Aorta (tissue), 5 donors: ENCODE data around the gene TRIM41. TPM values are rescaled to one million over a fixed set of nuclear protein-coding genes. Genes with fewer than 3 reads are reported as not detected.

Experiments used
- ATAC-seq: fragments of 200-7000 bp; cut with Tn5 transposase; one replicate; pipeline ENCODE4 v1.9.1; 2022; ENCODE audit warnings: moderate library complexity; ENCODE audit not compliant: low FRiP score
- DNase-seq, 2 donors: peaks; one replicate each; pipeline ENCODE4 v3.0.0-alpha.2; 2020
- H3K27ac ChIP-seq, 2 donors: one replicate each; pipeline ENCODE4 v1.5.1; 2013; ENCODE audit warnings: low read length in 2 of 2, mild to moderate bottlenecking in 2 of 2, moderate library complexity in 2 of 2, control low read depth in 1 of 2, inconsistent platforms in 1 of 2, low read depth in 1 of 2
- H3K27me3 ChIP-seq, 2 donors: one replicate each; pipeline ENCODE4 v1.6.1; 2013; ENCODE audit warnings: control low read depth in 1 of 2, low read length in 1 of 2, mild to moderate bottlenecking in 1 of 2, moderate library complexity in 1 of 2; ENCODE audit not compliant: insufficient read depth in 2 of 2, control insufficient read depth in 1 of 2
- H3K36me3 ChIP-seq, 2 donors: one replicate each; pipeline ENCODE4 v1.6.1; 2013; ENCODE audit warnings: control low read depth in 1 of 2, low read length in 1 of 2, mild to moderate bottlenecking in 1 of 2; ENCODE audit not compliant: insufficient read depth in 2 of 2, control insufficient read depth in 1 of 2
- H3K4me1 ChIP-seq, 2 donors: one replicate each; pipeline ENCODE4 v1.6.1; 2013; ENCODE audit warnings: low read length in 2 of 2, control low read depth in 1 of 2, mild to moderate bottlenecking in 1 of 2, moderate library complexity in 1 of 2; ENCODE audit not compliant: insufficient read depth in 2 of 2, control insufficient read depth in 1 of 2
- H3K4me3 ChIP-seq, 2 donors: one replicate each; pipeline ENCODE4 v1.5.1; 2013; ENCODE audit warnings: low read length in 2 of 2, control low read depth in 1 of 2, mild to moderate bottlenecking in 1 of 2
- H3K9me3 ChIP-seq: one replicate; pipeline ENCODE4 v1.6.1; 2013; ENCODE audit warnings: mild to moderate bottlenecking, low read length; ENCODE audit not compliant: control insufficient read depth
- WGBS, 2 donors: extraction: QIAGEN DNeasy Blood & Tissue Kit; methylation state at CpG; one replicate each; pipeline ENCODE4 v1.1.7; 2013; 5-methylcytosine and 5-hydroxymethylcytosine counted together
- intact Hi-C, 2 donors: fragments of 100-400 bp; cut with DNase I; formaldehyde crosslinking; loops; one replicate each; pipeline versions ENCODE4 v1.14.2 to v1.15.0; 2022
- polyA plus RNA-seq, 2 donors: library from polyadenylated mRNA; stranded (reverse); fragments of 200-250 nt; gene quantifications; one replicate each; pipeline ENCODE4 v1.2.3, GENCODE V29; 2013
- total RNA-seq, 2 donors: library from RNA; stranded (reverse); fragmentation: NEBNext Ultra II Directional; extraction: Animal tissue kit (Norgen Biotek cat#: 25700); gene quantifications; one replicate each; pipeline ENCODE4 v1.2.1, GENCODE V29; 2021
- donor health status: healthy with polysubstance abuse.
- donor health status: Bipolar disorder and iron deficiency.
- donor health status: DM: no; HTN: no; CAD: no.
- donor health status: DM: no; HTN: no; CAD: no.
- donor health status: DM: yes; HTN: yes; CAD: no.

Gene TRIM41
- total and polyA plus RNA-seq, 4 donors = 15.2 to 22.2 (median 18.5) TPM

DNA sequence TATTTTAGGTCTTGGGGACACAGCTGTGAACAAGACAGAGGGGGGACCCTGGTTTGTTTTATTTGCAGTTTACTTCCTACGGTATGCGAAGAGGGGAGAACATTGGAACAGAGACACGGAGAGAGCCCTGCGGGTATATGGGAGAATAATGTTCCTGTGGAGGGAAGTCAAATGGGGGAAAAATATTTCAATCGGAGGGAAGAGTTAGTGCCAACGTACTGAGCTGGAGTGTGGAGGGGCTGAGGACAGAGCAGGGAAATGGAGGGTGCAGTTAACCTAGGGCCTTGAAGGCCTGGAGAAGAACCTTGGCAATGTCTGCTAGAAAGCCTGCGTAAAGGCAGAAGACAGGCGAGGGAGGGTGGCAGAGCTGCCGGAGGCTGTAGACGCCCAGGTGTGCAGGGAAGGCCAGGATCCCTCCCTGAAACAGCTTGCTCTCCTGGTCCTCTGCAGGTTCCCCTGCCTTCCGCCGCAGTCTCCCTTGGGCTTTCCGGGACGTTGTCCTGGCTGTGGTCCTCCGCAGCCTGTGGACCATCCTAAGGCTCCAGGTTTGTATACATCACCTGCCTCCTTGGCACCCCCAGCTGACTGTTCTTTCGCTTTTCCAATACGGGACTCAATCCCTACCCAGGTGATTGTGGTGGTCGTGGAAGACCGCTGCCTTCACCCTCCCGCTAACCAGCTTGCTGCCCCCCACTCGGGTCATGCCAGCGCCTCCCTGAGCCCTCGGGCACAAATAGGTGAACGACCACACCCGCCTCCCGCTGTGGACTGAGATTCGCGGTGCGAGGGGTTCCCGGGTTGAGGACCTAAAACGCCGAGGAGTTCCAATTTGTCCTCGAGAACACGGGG lies 22.6 kb downstream of the TRIM41 start:
- peaks cover 0 to 4% of the 10 kb centered on the region in 2 donors for H3K36me3 ChIP-seq
- ATAC-seq (no peak), DNase-seq (peak in 1 of 2 donors; percentile 62)
- intact Hi-C loops = loop anchor here in 1 of 2 donors (10.0 kb wide), 1 partner anchor 441 kb away; the partner anchor contains the start of gene MGAT1
- H3K27ac ChIP-seq = peak overlapping the region; percentile 5 to 98
- H3K9me3 ChIP-seq = no peaks in the 10 kb centered on the region
- peak overlapping the region; percentile 22 to 73 for H3K4me3 ChIP-seq
- no peaks in the 10 kb centered on the region for H3K27me3 ChIP-seq
- peaks cover 0 to 2% of the 10 kb centered on the region in 2 donors for H3K4me1 ChIP-seq
- 24 to 27% methylated on average over 32 to 34 of the region's 34 CpGs for WGBS, 2 donors

DNA sequence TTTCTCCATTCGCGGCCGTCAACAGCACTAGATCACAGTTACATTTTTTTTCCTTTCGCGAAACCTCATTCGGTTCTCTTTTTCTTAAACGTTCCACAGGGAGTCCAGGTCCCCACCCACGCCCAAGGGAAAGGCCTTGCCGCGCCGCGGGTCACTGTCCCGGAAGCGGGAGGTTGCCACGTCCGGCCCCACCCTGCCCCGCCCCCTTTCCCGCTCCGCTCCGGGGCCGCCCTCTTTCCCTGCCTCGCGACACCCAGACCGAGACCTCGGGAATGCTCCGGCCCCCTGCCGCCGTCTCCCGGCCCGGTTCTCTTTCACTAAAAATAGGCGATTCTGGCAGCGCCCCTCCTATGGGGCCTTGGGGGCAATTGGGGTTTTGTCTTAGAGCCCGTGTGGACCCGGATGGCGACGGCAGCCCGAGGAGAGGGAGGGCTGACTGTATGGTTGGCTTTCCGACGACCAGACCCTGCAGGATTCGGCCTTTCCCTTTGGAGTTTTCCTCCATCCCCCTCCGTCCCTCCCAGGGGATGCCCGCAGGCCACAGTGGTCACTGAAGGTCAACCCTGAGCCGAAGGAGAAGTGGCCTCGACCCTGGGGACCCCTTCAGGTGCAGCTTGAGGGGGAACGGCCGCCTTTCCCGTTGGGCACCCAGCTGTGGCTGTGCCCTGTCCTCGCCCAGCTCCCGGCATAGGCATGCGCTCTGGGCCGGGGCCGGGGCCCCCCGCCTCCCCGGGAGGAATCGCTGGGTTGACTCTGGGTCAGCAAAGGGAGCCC lies 23.4 kb downstream of the TRIM41 start:
- H3K4me1 ChIP-seq = peaks cover 0 to 2% of the 10 kb centered on the region in 2 donors
- H3K27me3 ChIP-seq = no peaks in the 10 kb centered on the region
- intact Hi-C loops = loop anchor here in 1 of 2 donors (10.0 kb wide), 1 partner anchor 442 kb away; the partner anchor contains the start of gene MGAT1
- 0% methylated on average over 53 to 55 of the region's 55 CpGs for WGBS, 2 donors
- ATAC-seq = peak; percentile 91
- peak overlapping the region; percentile 67 to 73 for H3K4me3 ChIP-seq
- H3K36me3 ChIP-seq = peaks cover 0 to 3% of the 10 kb centered on the region in 2 donors
- H3K9me3 ChIP-seq = no peaks in the 10 kb centered on the region
- DNase-seq = peak; percentile 94 to 97
- peak overlapping the region; percentile 51 to 98 for H3K27ac ChIP-seq

DNA sequence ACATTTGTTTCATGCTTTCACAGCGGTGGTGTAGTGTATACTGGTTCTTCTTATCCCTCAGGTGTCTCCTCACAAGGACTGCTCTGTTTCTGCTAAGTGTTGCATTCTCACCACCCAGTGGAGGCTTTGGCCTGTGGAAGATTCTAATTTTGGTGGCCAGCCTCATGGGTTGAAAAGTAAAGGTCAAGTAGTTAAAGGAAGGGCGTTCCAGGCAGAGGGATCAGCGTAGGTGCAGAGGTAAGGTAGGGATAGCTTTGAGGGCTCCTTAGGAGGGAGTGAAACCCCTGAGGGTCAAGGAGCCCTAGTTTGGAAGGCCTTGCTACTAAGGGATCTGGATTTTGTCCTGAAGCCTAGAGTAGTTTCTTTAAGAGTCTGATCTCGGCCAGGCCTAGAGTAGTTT lies 25.2 kb downstream of the TRIM41 start:
- DNase-seq (no peak), ATAC-seq (no peak)
- 58 to 62% methylated on average over 4 of the region's 4 CpGs for WGBS, 2 donors
- intact Hi-C loops = loop anchor here in 1 of 2 donors (10.0 kb wide), 1 partner anchor 443 kb away; the partner anchor contains the start of gene MGAT1
- Histone ChIP-seq H3K36me3 (peaks cover 0 to 1% of the 10 kb centered on the region in 2 donors), H3K27me3 (no peaks in the 10 kb centered on the region), H3K9me3 (no peaks in the 10 kb centered on the region), H3K4me3 (peak overlapping the region; percentile 16 to 36), H3K27ac (no peak overlapping the region), H3K4me1 (peaks cover 1 to 2% of the 10 kb centered on the region in 2 donors)

DNA sequence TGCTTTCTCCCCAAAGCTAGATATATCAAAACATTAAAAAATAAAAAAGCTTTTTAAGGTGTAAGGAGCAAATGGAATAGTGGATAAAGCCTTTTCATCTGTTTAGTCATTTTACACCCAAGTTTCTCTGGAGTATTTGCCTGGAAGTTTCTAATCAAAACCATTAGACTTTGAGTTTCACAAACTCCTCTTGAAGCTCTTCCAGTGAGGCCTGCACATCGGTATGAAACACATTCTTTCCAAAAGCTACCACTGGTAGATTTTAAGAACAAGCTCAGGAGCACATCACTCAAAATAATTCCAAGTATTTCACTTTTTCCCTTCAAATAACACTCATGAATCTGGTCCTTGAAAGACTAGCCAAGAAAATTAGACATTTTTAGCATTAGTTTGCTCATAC lies 32.2 kb downstream of the TRIM41 start:
- H3K27me3 ChIP-seq = no peaks in the 10 kb centered on the region
- H3K4me1 ChIP-seq = peaks cover 2% of the 10 kb centered on the region in 2 donors
- intact Hi-C loops = no loop called here
- no peak for ATAC-seq
- no peak overlapping the region for H3K4me3 ChIP-seq
- H3K9me3 ChIP-seq = no peaks in the 10 kb centered on the region
- no peak for DNase-seq
- WGBS, 2 donors = 2 to 5% methylated on average over 1 of the region's 1 CpG
- H3K36me3 ChIP-seq = peaks cover 0 to 1% of the 10 kb centered on the region in 2 donors
- H3K27ac ChIP-seq = no peak overlapping the region

DNA sequence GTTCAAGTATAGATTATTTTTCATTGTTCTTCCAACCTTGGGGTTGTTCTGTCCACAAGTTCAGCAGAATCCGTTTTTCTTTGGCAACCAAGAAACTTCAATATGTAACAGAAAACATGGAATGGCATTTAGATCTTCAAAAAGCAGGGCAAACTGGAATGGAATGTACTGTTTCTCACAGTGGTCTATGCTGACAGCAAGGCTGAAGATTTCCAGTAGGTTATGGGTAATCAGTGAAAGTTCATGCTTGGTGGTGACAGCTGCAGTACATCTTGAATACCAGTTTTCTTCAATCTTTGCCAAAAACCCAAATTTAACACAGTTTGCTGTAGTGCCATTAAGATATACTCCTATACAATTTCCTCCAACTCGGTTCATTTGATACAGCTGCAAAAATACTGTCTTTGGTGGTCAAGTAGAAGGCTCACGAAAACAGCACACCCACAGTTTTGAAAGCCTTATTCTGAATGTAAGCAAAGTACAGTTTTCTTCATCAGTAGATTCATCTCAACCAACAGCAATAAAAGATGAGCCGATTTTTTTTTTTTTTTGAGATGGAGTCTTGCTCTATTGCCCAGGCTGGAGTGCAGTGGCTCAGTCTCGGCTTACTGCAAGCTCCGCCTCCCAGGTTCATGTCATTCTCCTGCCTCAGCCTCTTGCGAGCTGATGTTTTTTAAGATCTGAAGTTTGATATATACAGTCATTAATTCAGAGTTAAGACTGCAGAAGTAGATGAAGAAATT lies 32.9 kb downstream of the TRIM41 start:
- peaks cover 0 to 2% of the 10 kb centered on the region in 2 donors for H3K4me1 ChIP-seq
- no peak overlapping the region for H3K27ac ChIP-seq
- H3K36me3 ChIP-seq = peaks cover 0 to 1% of the 10 kb centered on the region in 2 donors
- H3K9me3 ChIP-seq = no peaks in the 10 kb centered on the region
- no peaks in the 10 kb centered on the region for H3K27me3 ChIP-seq
- intact Hi-C loops = no loop called here
- 60 to 64% methylated on average over 7 of the region's 7 CpGs for WGBS, 2 donors
- DNase-seq (no peak), ATAC-seq (no peak)
- H3K4me3 ChIP-seq = no peak overlapping the region

DNA sequence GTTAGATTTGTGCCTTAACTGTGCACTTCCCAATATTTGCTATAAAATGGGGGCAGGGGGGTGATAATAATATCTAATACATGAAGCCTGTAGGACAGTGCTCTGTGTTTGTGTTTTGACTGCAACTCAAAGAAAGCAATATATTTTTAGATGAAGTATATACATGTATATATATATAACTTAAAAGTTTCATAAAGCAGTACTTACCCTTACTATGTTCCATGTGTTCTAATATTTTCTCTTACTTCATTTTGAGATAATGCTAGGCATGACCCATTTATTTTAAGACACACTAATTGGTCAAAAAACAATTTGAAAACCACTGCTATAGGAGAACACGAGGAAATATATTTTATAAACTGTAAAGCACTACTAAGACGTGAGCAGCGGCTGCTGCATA lies 35.5 kb downstream of the TRIM41 start:
- Histone ChIP-seq H3K4me3 (peak overlapping the region in 1 of 2 donors; percentile 93), H3K27me3 (no peaks in the 10 kb centered on the region), H3K27ac (no peak overlapping the region), H3K9me3 (no peaks in the 10 kb centered on the region), H3K36me3 (no peaks in the 10 kb centered on the region), H3K4me1 (no peaks in the 10 kb centered on the region)
- intact Hi-C loops = no loop called here
- 39 to 44% methylated on average over 3 of the region's 3 CpGs for WGBS, 2 donors
- DNase-seq (no peak), ATAC-seq (no peak)

DNA sequence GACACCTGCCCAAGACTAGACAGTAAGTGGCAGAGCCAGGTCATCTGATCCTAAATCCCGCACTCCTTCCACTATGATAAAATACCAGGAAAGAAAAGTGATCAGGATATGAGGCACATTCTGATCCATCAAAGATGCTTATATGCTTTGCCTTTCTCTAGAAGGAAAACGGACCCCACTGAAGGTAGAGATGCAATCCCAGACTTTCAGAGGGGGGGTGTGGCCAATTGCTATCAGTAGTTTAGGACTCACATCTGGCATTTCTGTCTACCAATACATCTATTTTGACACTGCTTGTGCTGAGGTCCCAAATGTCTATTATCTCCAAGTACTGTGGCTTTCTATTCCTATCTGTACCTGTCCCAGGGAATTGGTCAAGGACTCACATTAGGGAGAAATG lies 36.2 kb downstream of the TRIM41 start:
- intact Hi-C loops = no loop called here
- H3K27me3 ChIP-seq = no peaks in the 10 kb centered on the region
- WGBS, 2 donors = 25 to 34% methylated on average over 2 of the region's 2 CpGs
- no peaks in the 10 kb centered on the region for H3K9me3 ChIP-seq
- peak overlapping the region; percentile 44 to 93 for H3K4me3 ChIP-seq
- ATAC-seq = no peak
- no peaks in the 10 kb centered on the region for H3K36me3 ChIP-seq
- H3K4me1 ChIP-seq = no peaks in the 10 kb centered on the region
- DNase-seq = no peak
- H3K27ac ChIP-seq = no peak overlapping the region
